Left renal cortex interstitium (tissue), 4 donors: ENCODE data around the gene DPT. TPM values are rescaled to one million over a fixed set of nuclear protein-coding genes. Genes with fewer than 3 reads are reported as not detected.
"Not testable (repeated sequence)": the region's sequence is repeated elsewhere in the genome, so short reads cannot be mapped to it uniquely, and the experiment has no call there.

Experiments used
- DNase-seq, 4 donors: peaks; one replicate each; pipeline ENCODE4 v3.0.0-alpha.2; 2013; ENCODE audit warnings: low read depth in 4 of 4, low spot score in 2 of 4, missing footprints in 1 of 4
- polyA plus RNA-seq, 4 donors: library from polyadenylated mRNA; unstranded; fragments of 120-200 nt; gene quantifications; one replicate each; pipeline ENCODE4 v1.2.1, GENCODE V29; 2013; ENCODE audit not compliant: insufficient read length in 4 of 4

The DPT gene
- under 1 TPM in 2 of 4 donors, not detected in 2; 0.13 to 0.64 TPM for polyA plus RNA-seq

GRCh38 chr1:168728473-168729404 is at the start of gene DPT:
Gene DPT, minus strand, starts transcription at chr1:168729206. Its CDS starts 32 bp downstream, at chr1:168729174.
- no peak for DNase-seq

- DNase-seq = no peak
Observed at GRCh38 chr1:168775366-168775765, 46.4 kb upstream of the DPT start.

GRCh38 chr1:168774241-168774640 is 45.2 kb upstream of the DPT start:
- DNase-seq = no peak

- DNase-seq = no peak
Observed at GRCh38 chr1:168772428-168773060, 43.5 kb upstream of the DPT start.

- DNase-seq = no peak
Observed at GRCh38 chr1:168771104-168771630, 42.2 kb upstream of the DPT start.

GRCh38 chr1:168769893-168770292 is 40.9 kb upstream of the DPT start:
- DNase-seq = not testable (repeated sequence)

GRCh38 chr1:168767894-168768584 is 39.0 kb upstream of the DPT start:
- DNase-seq = no peak

- no peak for DNase-seq
Observed at GRCh38 chr1:168766568-168766967, 37.6 kb upstream of the DPT start.

- DNase-seq = no peak
Observed at GRCh38 chr1:168763031-168763430, 34.0 kb upstream of the DPT start.

GRCh38 chr1:168762473-168762872 is 33.5 kb upstream of the DPT start:
- no peak for DNase-seq

GRCh38 chr1:168760781-168761180 is 31.8 kb upstream of the DPT start:
- no peak for DNase-seq

- DNase-seq = no peak
Observed at GRCh38 chr1:168760241-168760640, 31.2 kb upstream of the DPT start.

- no peak for DNase-seq
Observed at GRCh38 chr1:168759077-168759476, 30.1 kb upstream of the DPT start.

- DNase-seq = no peak
Observed at GRCh38 chr1:168758503-168758902, 29.5 kb upstream of the DPT start.

GRCh38 chr1:168755800-168756418 is 26.9 kb upstream of the DPT start:
- peak in 1 of 4 donors; percentile 13 for DNase-seq

- DNase-seq = no peak
Observed at GRCh38 chr1:168752171-168752832, 23.3 kb upstream of the DPT start.

- DNase-seq = peak in 1 of 4 donors; percentile 19
Observed at GRCh38 chr1:168751195-168751650, 22.2 kb upstream of the DPT start.

- no peak for DNase-seq
Observed at GRCh38 chr1:168742994-168743650, 14.1 kb upstream of the DPT start.

GRCh38 chr1:168742386-168742785 is 13.4 kb upstream of the DPT start:
- no peak for DNase-seq
